ENCODE results near the gene PDE10A.
"Not testable (repeated sequence)": the region's sequence is repeated elsewhere in the genome, so short reads cannot be mapped to it uniquely, and the experiment has no call there.

Gene PDE10A

DNA sequence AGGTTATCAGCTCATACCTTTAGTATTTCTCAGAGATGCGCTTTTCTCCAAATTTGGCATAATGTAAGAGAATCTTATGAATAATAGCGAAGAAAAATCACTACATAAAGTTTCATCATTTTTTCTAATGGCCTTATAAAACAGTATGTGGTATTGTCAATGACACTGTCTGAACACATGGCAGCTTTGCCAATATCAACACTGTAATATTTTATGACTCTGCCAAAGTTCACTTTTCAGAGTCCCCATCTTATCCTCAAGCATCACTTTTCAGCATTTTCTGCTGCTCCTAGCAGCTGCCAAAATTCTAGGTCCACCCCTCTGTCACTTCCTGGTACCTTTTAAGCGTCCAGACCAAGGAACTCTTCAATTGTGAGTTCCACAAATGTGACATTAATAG, 182.1 kb downstream of the PDE10A start:
- TF ChIP-seq, protein P1, sequence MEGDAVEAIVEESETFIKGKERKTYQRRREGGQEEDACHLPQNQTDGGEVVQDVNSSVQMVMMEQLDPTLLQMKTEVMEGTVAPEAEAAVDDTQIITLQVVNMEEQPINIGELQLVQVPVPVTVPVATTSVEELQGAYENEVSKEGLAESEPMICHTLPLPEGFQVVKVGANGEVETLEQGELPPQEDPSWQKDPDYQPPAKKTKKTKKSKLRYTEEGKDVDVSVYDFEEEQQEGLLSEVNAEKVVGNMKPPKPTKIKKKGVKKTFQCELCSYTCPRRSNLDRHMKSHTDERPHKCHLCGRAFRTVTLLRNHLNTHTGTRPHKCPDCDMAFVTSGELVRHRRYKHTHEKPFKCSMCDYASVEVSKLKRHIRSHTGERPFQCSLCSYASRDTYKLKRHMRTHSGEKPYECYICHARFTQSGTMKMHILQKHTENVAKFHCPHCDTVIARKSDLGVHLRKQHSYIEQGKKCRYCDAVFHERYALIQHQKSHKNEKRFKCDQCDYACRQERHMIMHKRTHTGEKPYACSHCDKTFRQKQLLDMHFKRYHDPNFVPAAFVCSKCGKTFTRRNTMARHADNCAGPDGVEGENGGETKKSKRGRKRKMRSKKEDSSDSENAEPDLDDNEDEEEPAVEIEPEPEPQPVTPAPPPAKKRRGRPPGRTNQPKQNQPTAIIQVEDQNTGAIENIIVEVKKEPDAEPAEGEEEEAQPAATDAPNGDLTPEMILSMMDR (IDR thresholded peaks at IDR 0.05; ENCODE audit: unreplicated experiment in 3 of 3): no peak
- Mint-ChIP-seq H3K27ac (no peak overlapping the region), H3K4me3 (no peak overlapping the region), H3K27me3 (ENCODE audit: low read depth) (no peaks in the 10 kb centered on the region), H3K4me1 (no peaks in the 10 kb centered on the region), H3K9me3 (no peaks in the 10 kb centered on the region), H3K36me3 (ENCODE audit: low read depth) (no peaks in the 10 kb centered on the region)

GRCh38 chr6:165478581-165478980, 184.5 kb downstream of the PDE10A start:
- no peaks in the 10 kb centered on the region for H3K9me3 Mint-ChIP-seq
- H3K4me1 Mint-ChIP-seq: no peaks in the 10 kb centered on the region
- H3K27ac Mint-ChIP-seq: no peak overlapping the region
- no peaks in the 10 kb centered on the region for H3K27me3 Mint-ChIP-seq (ENCODE audit: low read depth)
- TF ChIP-seq, protein P1 (IDR thresholded peaks at IDR 0.05; ENCODE audit: unreplicated experiment in 3 of 3): no peak
- no peak overlapping the region for H3K4me3 Mint-ChIP-seq
- H3K36me3 Mint-ChIP-seq (ENCODE audit: low read depth): no peaks in the 10 kb centered on the region

DNA sequence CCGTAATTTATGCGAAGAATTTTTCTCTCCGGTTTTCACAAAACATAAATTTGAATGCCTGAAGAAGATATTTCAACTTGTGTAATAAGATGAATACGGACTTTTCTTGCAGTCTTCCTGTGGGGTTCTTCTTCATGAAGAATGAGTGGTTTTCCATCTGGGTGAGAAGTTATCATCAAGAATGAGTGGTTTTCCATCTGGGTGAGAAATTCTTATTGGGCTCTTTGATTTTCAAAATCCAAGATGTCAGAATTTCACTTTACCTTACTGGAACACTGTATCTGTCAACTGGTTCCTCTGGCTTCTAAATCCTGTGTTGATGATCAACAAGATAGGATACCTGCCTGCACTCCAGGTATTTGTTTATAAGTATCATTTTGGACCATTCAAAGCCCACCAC, 193.6 kb downstream of the PDE10A start:
- peaks cover 33% of the 10 kb centered on the region for H3K36me3 Mint-ChIP-seq (ENCODE audit: low read depth)
- H3K27me3 Mint-ChIP-seq (ENCODE audit: low read depth): no peaks in the 10 kb centered on the region
- peaks cover 16% of the 10 kb centered on the region for H3K9me3 Mint-ChIP-seq
- H3K27ac Mint-ChIP-seq: no peak overlapping the region
- H3K4me3 Mint-ChIP-seq: no peak overlapping the region
- TF ChIP-seq, protein P1 (IDR thresholded peaks at IDR 0.05; ENCODE audit: unreplicated experiment in 3 of 3): no peak
- no peaks in the 10 kb centered on the region for H3K4me1 Mint-ChIP-seq

DNA sequence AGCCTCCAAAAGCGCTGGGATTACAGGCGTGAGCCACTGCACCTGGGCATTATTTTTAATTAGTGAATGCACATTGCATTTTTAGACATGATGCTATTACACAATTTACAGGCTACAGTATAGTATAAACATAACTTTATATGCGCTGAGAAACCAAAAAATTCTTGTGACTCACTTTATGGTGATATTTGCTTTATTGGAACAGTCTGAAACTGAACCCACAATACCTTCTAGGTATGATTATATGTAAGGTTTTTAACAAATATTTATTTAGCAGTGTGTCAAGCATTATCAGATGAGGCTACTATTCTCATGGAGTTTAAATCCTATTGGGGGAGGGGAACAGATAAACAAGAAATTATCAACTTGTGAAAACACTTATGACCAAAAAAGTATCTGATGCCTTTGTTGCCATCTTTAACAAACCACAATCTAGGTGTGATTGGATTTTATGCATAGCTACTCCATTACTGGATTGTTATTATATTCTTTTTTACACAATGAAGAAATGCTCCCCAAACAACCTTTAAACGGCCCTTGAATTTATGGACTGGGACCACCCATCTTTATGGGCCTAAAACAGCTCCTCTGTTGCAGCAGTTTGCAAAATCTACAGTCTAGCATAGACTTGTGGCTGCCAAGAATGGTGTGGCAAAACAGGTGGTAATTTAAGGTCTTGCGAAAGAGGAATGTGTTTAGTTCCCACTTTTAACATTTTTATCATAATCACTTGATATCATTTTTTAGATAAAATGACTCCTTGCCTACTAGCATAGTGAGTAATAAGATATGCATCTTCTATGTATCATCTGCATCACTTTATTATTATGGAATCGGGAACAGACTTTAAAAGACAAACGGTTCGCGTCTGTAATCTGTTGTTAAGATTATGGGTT, 194.5 kb downstream of the PDE10A start:
- peaks cover 23% of the 10 kb centered on the region for H3K9me3 Mint-ChIP-seq
- TF ChIP-seq, protein P1 (IDR thresholded peaks at IDR 0.05; ENCODE audit: unreplicated experiment in 3 of 3): no peak
- H3K36me3 Mint-ChIP-seq (ENCODE audit: low read depth): peaks cover 40% of the 10 kb centered on the region
- no peak overlapping the region for H3K27ac Mint-ChIP-seq
- no peaks in the 10 kb centered on the region for H3K27me3 Mint-ChIP-seq (ENCODE audit: low read depth)
- no peak overlapping the region for H3K4me3 Mint-ChIP-seq
- H3K4me1 Mint-ChIP-seq: no peaks in the 10 kb centered on the region

DNA sequence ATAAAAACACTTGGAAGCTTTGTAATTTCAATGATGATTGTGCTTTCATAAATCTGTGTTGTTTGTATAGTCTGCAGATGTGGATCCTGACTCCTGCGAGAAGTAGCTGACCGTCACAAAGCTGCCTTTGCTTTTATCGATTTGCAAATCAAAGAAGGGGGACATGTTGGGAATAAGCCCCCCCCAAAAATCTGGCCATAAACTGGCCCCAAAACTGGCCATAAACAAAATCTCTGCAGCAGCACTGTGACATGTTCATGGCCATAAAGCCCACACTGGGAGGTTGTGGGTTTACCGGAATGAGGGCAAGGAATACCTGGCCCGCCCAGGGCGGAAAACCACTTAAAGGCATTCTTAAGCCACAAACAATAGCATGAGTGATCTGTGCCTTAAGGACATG, 199.5 kb downstream of the PDE10A start:
- peaks cover 34% of the 10 kb centered on the region for H3K9me3 Mint-ChIP-seq
- H3K4me3 Mint-ChIP-seq; H3K27me3 Mint-ChIP-seq (ENCODE audit: low read depth); H3K27ac Mint-ChIP-seq: not testable (repeated sequence)
- H3K36me3 Mint-ChIP-seq (ENCODE audit: low read depth): peaks cover 39% of the 10 kb centered on the region
- peaks cover 12% of the 10 kb centered on the region for H3K4me1 Mint-ChIP-seq

- peak overlapping the region in 2 of 3 experiments; percentile 3 to 19 for H3K4me3 Mint-ChIP-seq
- peaks cover 21% of the 10 kb centered on the region for H3K9me3 Mint-ChIP-seq
- peaks cover 23% of the 10 kb centered on the region for H3K36me3 Mint-ChIP-seq (ENCODE audit: low read depth)
- H3K27ac Mint-ChIP-seq: peak overlapping the region in 1 of 3 experiments; percentile 45
- peaks cover 30% of the 10 kb centered on the region for H3K4me1 Mint-ChIP-seq
- not testable (repeated sequence) for H3K27me3 Mint-ChIP-seq (ENCODE audit: low read depth)
Measured at GRCh38 chr6:165459605-165460301, 203.3 kb downstream of the PDE10A start.
